H1 (cell line): ENCODE results near the gene HS2ST1. TPM values are rescaled to one million over a fixed set of nuclear protein-coding genes. Genes with fewer than 3 reads are reported as not detected.

Experiments used
- CHD2 ChIP-seq: IDR thresholded peaks from 2 replicates; pipeline ENCODE4 v1.6.1; 2012; ENCODE audit warnings: low read length, improper control_type of control experiment
- CHD7 ChIP-seq: fragments of 300-600 bp; sonication (generic); IDR thresholded peaks from 2 replicates; pipeline ENCODE4 v1.7.1; 2012; ENCODE audit warnings: low read length, moderate library complexity, mild to moderate bottlenecking, inconsistent platforms; ENCODE audit not compliant: insufficient replicate concordance
- CREB1 ChIP-seq: IDR thresholded peaks from 2 replicates; pipeline ENCODE4 v1.6.1; 2012; ENCODE audit warnings: inconsistent platforms
- CTCF ChIP-seq, 3 experiments: IDR thresholded peaks; 1 replicate in 2 of 3; 2 replicates in 1 of 3; pipeline versions ENCODE4 v1.5.1 to v1.6.1; 2011; ENCODE audit warnings: low read length in 3 of 3, mild to moderate bottlenecking in 3 of 3, inconsistent platforms in 2 of 3, low read depth in 1 of 3, moderate library complexity in 1 of 3; ENCODE audit not compliant: insufficient read depth in 1 of 3; ENCODE audit errors: control extremely low read depth in 1 of 3
- JUND ChIP-seq: IDR thresholded peaks from 2 replicates; pipeline ENCODE4 v1.6.1; 2011; ENCODE audit warnings: mild to moderate bottlenecking, improper control_type of control experiment, low read length
- POLR2AphosphoS5 ChIP-seq: IDR thresholded peaks from 2 replicates; pipeline ENCODE4 v1.6.1; 2011; ENCODE audit warnings: low read depth, low read length
- RXRA ChIP-seq: IDR thresholded peaks from 2 replicates; pipeline ENCODE4 v1.6.1; 2011; ENCODE audit warnings: low read depth, mild to moderate bottlenecking, low read length, moderate library complexity; ENCODE audit not compliant: insufficient read depth
- SRF ChIP-seq: IDR thresholded peaks from 2 replicates; pipeline ENCODE4 v1.6.1; 2011; ENCODE audit warnings: mild to moderate bottlenecking, low read depth, low read length, moderate library complexity
- polyA plus RNA-seq, 7 experiments: library from polyadenylated mRNA; depleted of rRNA in 3 of 7; stranded (reverse) in 5 of 7; unstranded in 2 of 7; fragments of >200 nt in 5 of 7; fragments of 200-250 nt in 2 of 7; gene quantifications; 1 replicate in 5 of 7; 2 replicates in 1 of 7; 4 replicates in 1 of 7; pipeline versions ENCODE4 v1.2.1 to v1.2.3, GENCODE V29; 2011 to 2013; ENCODE audit warnings: missing spikeins in 2 of 7, mixed read lengths in 2 of 7
- total RNA-seq: library from RNA; stranded (reverse); fragmentation: NEBNext Ultra II Directional; extraction: Animal tissue kit (Norgen Biotek cat#: 25700); gene quantifications from 2 replicates; pipeline ENCODE4 v1.2.1, GENCODE V29; 2021

HS2ST1 gene
- total and polyA plus RNA-seq, 2 of the 8 experiments (the other 6 are each of a cell fraction or from before 2014, with no cell fraction given), result 5.2 to 28.3 TPM

- TF ChIP-seq CHD7 (no peak), CTCF (IDR thresholded peaks at IDR 0.05; ENCODE audit: control extremely low read depth in 1 of 3, insufficient read depth in 1 of 3, low read depth in 1 of 3, low read length in 3 of 3) (no peak), RXRA (no peak), CREB1 (no peak), CHD2 (no peak), SRF (no peak), JUND (no peak), POLR2AphosphoS5 (no peak)
These were observed 46.0 kb upstream of the HS2ST1 start (continued) for GRCh38 chr1:86868477-86868876.
